ENCODE results near the gene MAN2B1.

GRCh38 chr19:12706332-12706718 lies 39.8 kb upstream of the MAN2B1 start:
- no peak for TF ChIP-seq CTCF (conservative IDR thresholded peaks at IDR 0.05)
- no peak for TF ChIP-seq EZH2 (IDR thresholded peaks at IDR 0.05; ENCODE audit: low read depth)

Data from PC-9 (cell line).